LNCAP (cell line): ENCODE measurements around the gene POLR2E.

Experiments
- TF ChIP-seq, protein P1 (sequence below): fragments of 450-650 bp; IDR thresholded peaks from 2 replicates; pipeline ENCODE4 v1.5.1; 2017; ENCODE audit warnings: mild to moderate bottlenecking

The POLR2E gene

DNA sequence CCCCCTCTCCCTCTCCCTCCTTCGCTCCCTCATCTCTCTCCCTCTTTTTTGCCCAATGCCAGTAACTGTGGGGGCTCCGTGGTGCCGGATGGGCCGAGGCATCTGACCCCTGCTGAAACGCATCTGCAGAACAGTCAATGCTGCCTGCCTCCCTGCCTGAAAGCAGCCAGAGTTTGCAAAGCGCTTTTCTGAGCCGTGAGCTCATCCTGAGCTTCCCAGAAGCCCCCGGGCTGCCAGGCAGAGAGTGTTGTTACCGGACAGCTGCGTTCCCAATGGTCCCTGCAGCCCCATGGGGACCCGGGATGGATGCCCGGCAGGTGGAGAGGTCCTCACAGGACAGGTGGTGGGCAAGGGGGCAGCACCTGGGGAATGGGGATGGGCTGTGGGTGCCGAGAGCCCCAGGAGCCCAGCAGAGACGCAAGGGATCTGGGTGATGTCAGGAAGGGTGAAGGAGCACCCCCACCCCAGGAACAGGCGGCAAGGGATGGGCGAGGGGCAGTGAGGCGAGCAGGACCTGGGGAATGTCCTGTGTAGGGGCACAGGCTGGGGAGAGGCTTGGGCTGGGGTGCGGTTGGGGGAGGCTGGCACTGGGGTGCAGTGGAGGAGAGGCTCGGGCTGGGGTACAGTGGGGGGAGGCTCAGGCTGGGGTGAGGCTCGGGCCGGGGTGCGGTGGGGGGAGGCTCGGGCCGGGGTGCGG is 41.6 kb upstream of the POLR2E start:
- TF ChIP-seq, protein P1, sequence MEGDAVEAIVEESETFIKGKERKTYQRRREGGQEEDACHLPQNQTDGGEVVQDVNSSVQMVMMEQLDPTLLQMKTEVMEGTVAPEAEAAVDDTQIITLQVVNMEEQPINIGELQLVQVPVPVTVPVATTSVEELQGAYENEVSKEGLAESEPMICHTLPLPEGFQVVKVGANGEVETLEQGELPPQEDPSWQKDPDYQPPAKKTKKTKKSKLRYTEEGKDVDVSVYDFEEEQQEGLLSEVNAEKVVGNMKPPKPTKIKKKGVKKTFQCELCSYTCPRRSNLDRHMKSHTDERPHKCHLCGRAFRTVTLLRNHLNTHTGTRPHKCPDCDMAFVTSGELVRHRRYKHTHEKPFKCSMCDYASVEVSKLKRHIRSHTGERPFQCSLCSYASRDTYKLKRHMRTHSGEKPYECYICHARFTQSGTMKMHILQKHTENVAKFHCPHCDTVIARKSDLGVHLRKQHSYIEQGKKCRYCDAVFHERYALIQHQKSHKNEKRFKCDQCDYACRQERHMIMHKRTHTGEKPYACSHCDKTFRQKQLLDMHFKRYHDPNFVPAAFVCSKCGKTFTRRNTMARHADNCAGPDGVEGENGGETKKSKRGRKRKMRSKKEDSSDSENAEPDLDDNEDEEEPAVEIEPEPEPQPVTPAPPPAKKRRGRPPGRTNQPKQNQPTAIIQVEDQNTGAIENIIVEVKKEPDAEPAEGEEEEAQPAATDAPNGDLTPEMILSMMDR = no peak

DNA sequence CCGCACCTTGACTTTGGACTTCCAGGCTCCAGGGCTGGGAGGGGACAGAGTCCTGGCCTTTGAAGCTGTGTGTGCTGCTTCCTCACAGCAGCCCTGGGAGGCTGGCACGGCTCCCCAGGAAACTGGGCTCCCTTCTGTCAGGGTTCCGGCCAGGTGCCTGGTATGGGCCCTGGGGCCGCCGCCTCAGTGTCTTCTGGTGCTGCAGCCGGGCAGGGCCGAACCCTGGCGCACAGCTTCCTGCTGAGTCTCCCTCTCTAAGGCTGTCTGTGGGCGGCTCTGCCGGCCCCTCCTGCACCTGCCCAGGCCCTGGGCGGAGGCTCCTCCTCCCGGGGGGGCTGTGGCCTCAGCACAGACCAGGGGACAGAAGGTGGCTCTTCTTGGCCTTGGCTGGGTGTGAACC is 41.0 kb upstream of the POLR2E start:
- TF ChIP-seq, protein P1 = no peak

GRCh38 chr19:1135454-1135853 is 40.3 kb upstream of the POLR2E start:
- TF ChIP-seq, protein P1 = no peak

- TF ChIP-seq, protein P1 = no peak
These were observed 39.3 kb upstream of the POLR2E start for GRCh38 chr19:1134431-1134830.

DNA sequence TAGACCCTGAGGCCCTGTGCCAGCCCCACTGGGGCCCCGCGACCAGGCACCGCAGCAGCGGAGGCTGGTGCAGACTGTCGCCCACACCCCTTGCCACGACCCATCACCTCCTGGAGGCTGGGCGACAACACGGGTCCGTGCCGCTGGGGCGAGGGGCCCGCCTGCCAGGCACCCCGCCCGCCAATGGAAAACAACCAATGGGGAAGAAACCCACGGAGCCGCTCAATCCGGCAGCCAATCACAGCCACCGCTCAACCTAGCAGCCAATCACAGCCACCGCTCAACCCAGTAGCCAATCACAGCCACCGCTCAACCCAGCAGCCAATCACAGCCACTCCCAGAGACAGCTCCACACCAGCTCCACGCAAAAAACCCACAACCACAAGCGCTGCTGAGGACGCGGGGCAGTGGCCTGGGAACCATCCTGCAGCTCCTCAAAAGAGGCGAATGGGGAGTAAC is 38.3 kb upstream of the POLR2E start:
- TF ChIP-seq, protein P1 = no peak

DNA sequence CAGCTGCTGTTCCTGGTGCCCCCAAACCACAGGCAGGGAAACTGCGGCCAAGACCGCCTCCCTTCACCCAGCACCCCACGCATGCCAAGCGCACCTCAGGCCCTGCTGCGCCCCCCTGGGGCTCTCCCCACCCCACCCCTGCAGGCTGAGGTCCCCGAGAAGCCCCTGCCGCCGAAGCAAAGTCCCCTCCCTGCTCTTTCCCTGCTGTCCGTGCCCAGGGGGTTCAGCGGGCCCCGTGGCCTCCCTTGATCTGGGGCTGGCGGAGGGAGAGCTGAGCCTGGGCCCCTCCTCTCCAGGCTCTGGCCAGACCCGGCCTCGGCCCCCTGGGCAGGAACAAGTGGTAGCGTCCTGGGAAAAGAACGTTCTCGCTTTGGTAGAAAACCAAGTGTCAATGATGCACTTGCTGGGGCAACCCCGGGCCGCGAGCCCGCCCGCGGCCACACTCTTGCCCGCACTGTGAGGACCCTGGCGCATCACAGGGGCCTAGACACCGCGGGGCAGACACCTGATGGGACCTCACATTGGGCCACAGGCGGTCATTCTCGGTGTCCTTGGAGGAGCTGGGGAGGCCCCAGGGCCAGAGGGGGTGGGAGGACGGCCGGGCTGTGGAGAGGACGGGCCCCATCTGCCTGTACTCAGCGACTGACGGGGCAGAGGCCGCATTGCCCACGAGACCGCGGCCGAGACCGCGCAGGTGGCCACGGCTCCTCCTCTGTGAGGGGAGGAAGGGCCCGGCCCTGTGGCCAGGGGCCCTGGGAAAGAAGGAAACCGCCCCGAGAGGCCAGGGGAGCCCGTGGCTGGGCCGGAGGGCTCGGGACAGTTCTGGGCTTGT is 37.6 kb upstream of the POLR2E start:
- TF ChIP-seq, protein P1 = no peak

DNA sequence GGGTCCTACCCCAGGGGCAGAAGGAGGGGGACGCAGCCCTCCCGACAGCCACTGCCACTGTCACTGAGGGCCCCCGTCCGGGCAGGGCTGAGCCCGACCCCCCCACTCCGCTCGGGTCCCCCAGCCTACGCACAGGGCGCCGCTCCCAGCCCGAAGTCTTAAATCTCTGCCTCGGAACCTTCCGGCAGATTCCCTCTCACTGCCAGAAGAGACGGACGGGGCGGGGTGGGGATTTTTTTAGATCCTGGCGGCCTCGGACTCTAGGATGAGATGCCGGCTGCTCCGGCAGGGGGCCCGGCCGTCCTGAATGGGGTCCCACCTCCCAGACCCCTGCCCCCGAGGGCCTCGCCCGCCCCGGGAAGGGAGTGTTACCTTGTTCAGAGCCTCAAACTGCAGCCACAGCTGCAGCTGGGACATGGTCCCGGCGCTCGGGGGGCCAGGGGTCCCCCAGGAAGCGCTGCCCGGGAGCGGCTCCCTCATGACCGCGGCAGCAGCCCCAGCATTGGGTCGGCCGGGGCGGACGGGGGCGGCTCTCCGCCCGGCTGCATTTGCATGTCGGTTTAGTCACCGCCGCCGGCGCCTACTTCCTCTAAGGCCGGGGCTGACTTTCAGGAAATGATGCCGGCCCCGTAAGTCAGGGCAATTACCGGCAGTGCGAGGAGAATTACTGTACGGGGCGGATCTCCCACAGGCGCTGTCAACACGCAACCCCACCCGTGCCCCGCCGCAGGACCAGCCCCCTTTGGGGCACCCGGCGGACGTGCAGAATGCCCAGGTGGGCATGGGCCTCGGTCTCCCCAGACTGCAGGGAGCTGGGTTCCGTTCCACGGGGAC is 36.8 kb upstream of the POLR2E start:
- TF ChIP-seq, protein P1 = no peak
